GM12872 (cell line): ENCODE results near the gene MEGF11.

Experiments used
- CTCF ChIP-seq: IDR thresholded peaks from 3 replicates; pipeline ENCODE4 v1.5.1; 2011; ENCODE audit warnings: low read depth, mild to moderate bottlenecking, low read length, moderate library complexity; ENCODE audit not compliant: insufficient read depth

The MEGF11 gene

GRCh38 chr15:66046326-66046725 is 207.2 kb downstream of the MEGF11 start:
- TF ChIP-seq CTCF, result no peak

GRCh38 chr15:66045542-66045941 is 208.0 kb downstream of the MEGF11 start:
- TF ChIP-seq CTCF, result no peak

GRCh38 chr15:66044837-66045236 is 208.7 kb downstream of the MEGF11 start:
- TF ChIP-seq CTCF, result no peak

GRCh38 chr15:66043264-66043663 is 210.3 kb downstream of the MEGF11 start:
- no peak for TF ChIP-seq CTCF

- no peak for TF ChIP-seq CTCF
These were observed 210.9 kb downstream of the MEGF11 start for GRCh38 chr15:66042624-66043023.

GRCh38 chr15:66041276-66041675 is 212.3 kb downstream of the MEGF11 start:
- no peak for TF ChIP-seq CTCF

GRCh38 chr15:66040211-66040892 is 213.2 kb downstream of the MEGF11 start:
- no peak for TF ChIP-seq CTCF
